Measurements from ENCODE around the gene SIRPA.

Gene SIRPA

GRCh38 chr20:1934156-1934555 lies 38.9 kb downstream of the SIRPA start:
- Histone ChIP-seq H3K27ac (peak overlapping the region; percentile 45), H3K27me3 (no peaks in the 10 kb centered on the region), H3K4me1 (ENCODE audit: control insufficient read depth in 1 of 2, insufficient read depth in 1 of 2, low read depth in 1 of 2, low read length in 1 of 2) (peaks cover 4 to 19% of the 10 kb centered on the region in 2 experiments), H3K36me3 (peaks cover 100% of the 10 kb centered on the region), H3K4me3 (ENCODE audit: low read depth in 1 of 2, low read length in 1 of 2) (no peak overlapping the region), H3K9me3 (no peaks in the 10 kb centered on the region)
- no peak for TF ChIP-seq CTCF (IDR thresholded peaks at IDR 0.05)

GRCh38 chr20:1934721-1935573 lies 39.7 kb downstream of the SIRPA start:
- no peaks in the 10 kb centered on the region for H3K9me3 ChIP-seq
- H3K36me3 ChIP-seq, result peaks cover 100% of the 10 kb centered on the region
- peaks cover 11 to 27% of the 10 kb centered on the region in 2 experiments for H3K4me1 ChIP-seq (ENCODE audit: control insufficient read depth in 1 of 2, insufficient read depth in 1 of 2, low read depth in 1 of 2, low read length in 1 of 2)
- H3K27me3 ChIP-seq, result no peaks in the 10 kb centered on the region
- peak overlapping the region; percentile 45 for H3K27ac ChIP-seq
- H3K4me3 ChIP-seq (ENCODE audit: low read depth in 1 of 2, low read length in 1 of 2), result no peak overlapping the region
- no peak for TF ChIP-seq CTCF (IDR thresholded peaks at IDR 0.05)

DNA sequence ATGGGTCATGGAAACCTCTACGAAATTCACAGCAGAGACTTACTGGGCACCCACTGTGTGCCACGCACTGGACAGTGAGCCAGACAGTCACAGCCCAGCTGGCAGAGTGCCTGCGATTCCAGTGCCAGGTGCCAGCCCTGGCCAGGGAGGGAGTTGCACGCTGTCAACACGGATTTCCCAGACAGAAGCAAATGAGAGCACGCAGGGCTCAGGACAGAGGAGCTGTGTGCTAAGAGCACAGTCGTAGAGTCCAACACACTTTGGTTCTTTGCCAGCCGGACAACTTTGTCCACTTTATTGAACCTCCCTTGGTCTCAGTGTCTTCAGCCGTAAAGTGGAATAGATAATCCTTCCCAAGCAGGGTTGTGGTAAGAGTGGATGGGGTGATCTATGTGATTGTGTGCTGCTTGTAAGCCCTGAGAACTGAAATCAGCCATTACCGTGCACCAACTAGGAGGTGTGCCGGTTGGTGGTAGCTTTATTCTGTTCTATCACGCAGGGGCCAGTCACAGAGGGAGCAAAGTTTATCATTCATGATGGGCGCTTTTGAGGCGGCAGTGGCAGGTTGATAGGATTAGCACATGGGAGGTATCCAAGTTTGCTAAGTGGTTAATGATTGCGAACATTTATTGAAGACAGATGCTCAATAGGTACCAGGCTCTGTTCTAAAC lies 40.6 kb downstream of the SIRPA start:
- Histone ChIP-seq H3K36me3 (peaks cover 100% of the 10 kb centered on the region), H3K9me3 (no peaks in the 10 kb centered on the region), H3K27me3 (no peaks in the 10 kb centered on the region), H3K4me3 (ENCODE audit: low read depth in 1 of 2, low read length in 1 of 2) (no peak overlapping the region), H3K27ac (peak overlapping the region; percentile 45), H3K4me1 (ENCODE audit: control insufficient read depth in 1 of 2, insufficient read depth in 1 of 2, low read depth in 1 of 2, low read length in 1 of 2) (peaks cover 20 to 36% of the 10 kb centered on the region in 2 experiments)
- TF ChIP-seq CTCF (IDR thresholded peaks at IDR 0.05), result no peak

DNA sequence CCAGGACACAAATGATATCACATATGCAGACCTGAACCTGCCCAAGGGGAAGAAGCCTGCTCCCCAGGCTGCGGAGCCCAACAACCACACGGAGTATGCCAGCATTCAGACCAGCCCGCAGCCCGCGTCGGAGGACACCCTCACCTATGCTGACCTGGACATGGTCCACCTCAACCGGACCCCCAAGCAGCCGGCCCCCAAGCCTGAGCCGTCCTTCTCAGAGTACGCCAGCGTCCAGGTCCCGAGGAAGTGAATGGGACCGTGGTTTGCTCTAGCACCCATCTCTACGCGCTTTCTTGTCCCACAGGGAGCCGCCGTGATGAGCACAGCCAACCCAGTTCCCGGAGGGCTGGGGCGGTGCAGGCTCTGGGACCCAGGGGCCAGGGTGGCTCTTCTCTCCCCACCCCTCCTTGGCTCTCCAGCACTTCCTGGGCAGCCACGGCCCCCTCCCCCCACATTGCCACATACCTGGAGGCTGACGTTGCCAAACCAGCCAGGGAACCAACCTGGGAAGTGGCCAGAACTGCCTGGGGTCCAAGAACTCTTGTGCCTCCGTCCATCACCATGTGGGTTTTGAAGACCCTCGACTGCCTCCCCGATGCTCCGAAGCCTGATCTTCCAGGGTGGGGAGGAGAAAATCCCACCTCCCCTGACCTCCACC lies 42.2 kb downstream of the SIRPA start:
- peaks cover 87% of the 10 kb centered on the region for H3K36me3 ChIP-seq
- H3K27me3 ChIP-seq, result no peaks in the 10 kb centered on the region
- H3K9me3 ChIP-seq, result no peaks in the 10 kb centered on the region
- peak overlapping the region; percentile 31 for H3K27ac ChIP-seq
- no peak overlapping the region for H3K4me3 ChIP-seq (ENCODE audit: low read depth in 1 of 2, low read length in 1 of 2)
- H3K4me1 ChIP-seq (ENCODE audit: control insufficient read depth in 1 of 2, insufficient read depth in 1 of 2, low read depth in 1 of 2, low read length in 1 of 2), result peaks cover 27 to 44% of the 10 kb centered on the region in 2 experiments
- TF ChIP-seq CTCF (IDR thresholded peaks at IDR 0.05), result no peak

DNA sequence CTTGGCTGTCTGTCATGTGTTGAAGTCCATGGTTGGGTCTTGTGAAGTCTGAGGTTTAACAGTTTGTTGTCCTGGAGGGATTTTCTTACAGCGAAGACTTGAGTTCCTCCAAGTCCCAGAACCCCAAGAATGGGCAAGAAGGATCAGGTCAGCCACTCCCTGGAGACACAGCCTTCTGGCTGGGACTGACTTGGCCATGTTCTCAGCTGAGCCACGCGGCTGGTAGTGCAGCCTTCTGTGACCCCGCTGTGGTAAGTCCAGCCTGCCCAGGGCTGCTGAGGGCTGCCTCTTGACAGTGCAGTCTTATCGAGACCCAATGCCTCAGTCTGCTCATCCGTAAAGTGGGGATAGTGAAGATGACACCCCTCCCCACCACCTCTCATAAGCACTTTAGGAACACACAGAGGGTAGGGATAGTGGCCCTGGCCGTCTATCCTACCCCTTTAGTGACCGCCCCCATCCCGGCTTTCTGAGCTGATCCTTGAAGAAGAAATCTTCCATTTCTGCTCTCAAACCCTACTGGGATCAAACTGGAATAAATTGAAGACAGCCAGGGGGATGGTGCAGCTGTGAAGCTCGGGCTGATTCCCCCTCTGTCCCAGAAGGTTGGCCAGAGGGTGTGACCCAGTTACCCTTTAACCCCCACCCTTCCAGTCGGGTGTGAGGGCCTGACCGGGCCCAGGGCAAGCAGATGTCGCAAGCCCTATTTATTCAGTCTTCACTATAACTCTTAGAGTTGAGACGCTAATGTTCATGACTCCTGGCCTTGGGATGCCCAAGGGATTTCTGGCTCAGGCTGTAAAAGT lies 43.5 kb downstream of the SIRPA start:
- peaks cover 36 to 47% of the 10 kb centered on the region in 2 experiments for H3K4me1 ChIP-seq (ENCODE audit: control insufficient read depth in 1 of 2, insufficient read depth in 1 of 2, low read depth in 1 of 2, low read length in 1 of 2)
- no peak overlapping the region for H3K4me3 ChIP-seq (ENCODE audit: low read depth in 1 of 2, low read length in 1 of 2)
- TF ChIP-seq CTCF (IDR thresholded peaks at IDR 0.05), result no peak
- H3K27me3 ChIP-seq, result no peaks in the 10 kb centered on the region
- peaks cover 75% of the 10 kb centered on the region for H3K36me3 ChIP-seq
- no peaks in the 10 kb centered on the region for H3K9me3 ChIP-seq
- peak overlapping the region; percentile 61 for H3K27ac ChIP-seq

Data from neutrophil (primary cell).